GM21723 (cell line): ENCODE data around the gene GAB2.

Experiments
- ATAC-seq: cut with Tn5 transposase; IDR thresholded peaks from one replicate; pipeline ENCODE4 v1.9.1; 2021; ENCODE audit warnings: mild to moderate bottlenecking, moderate library complexity; ENCODE audit not compliant: unreplicated experiment

The GAB2 gene

GRCh38 chr11:78213526-78214330 is 203.9 kb downstream of the GAB2 start:
- no peak for ATAC-seq

GRCh38 chr11:78212586-78213371 is 204.8 kb downstream of the GAB2 start:
- no peak for ATAC-seq

GRCh38 chr11:78211565-78211964 is 206.1 kb downstream of the GAB2 start:
- no peak for ATAC-seq

- ATAC-seq, result no peak
These were observed 207.5 kb downstream of the GAB2 start for GRCh38 chr11:78210000-78210608.

GRCh38 chr11:78209478-78209877 is 208.1 kb downstream of the GAB2 start:
- no peak for ATAC-seq

GRCh38 chr11:78208257-78209165 is 209.1 kb downstream of the GAB2 start:
- no peak for ATAC-seq

GRCh38 chr11:78207532-78208256 is 209.9 kb downstream of the GAB2 start:
- ATAC-seq, result no peak

GRCh38 chr11:78205691-78206090 is 211.9 kb downstream of the GAB2 start:
- no peak for ATAC-seq

- no peak for ATAC-seq
These were observed 212.4 kb downstream of the GAB2 start for GRCh38 chr11:78205256-78205655.

- no peak for ATAC-seq
These were observed 214.4 kb downstream of the GAB2 start for GRCh38 chr11:78203184-78203583.

- no peak for ATAC-seq
These were observed 214.9 kb downstream of the GAB2 start for GRCh38 chr11:78202733-78203167.

- no peak for ATAC-seq
These were observed 216.4 kb downstream of the GAB2 start for GRCh38 chr11:78201096-78201818.

- no peak for ATAC-seq
These were observed 217.1 kb downstream of the GAB2 start for GRCh38 chr11:78200553-78200952.

- ATAC-seq, result no peak
These were observed 217.6 kb downstream of the GAB2 start for GRCh38 chr11:78200061-78200460.

- ATAC-seq, result no peak
These were observed 218.0 kb downstream of the GAB2 start for GRCh38 chr11:78199653-78200015.

GRCh38 chr11:78199015-78199652 is 218.5 kb downstream of the GAB2 start:
- ATAC-seq, result no peak

- ATAC-seq, result no peak
These were observed 219.8 kb downstream of the GAB2 start for GRCh38 chr11:78197816-78198215.

- ATAC-seq, result no peak
These were observed 220.9 kb downstream of the GAB2 start for GRCh38 chr11:78196661-78197091.
